Mesenchymal stem cell (in vitro differentiated cells and primary cell): Measurements from ENCODE around the gene GPX3.

Source experiments
- DNase-seq: peaks from one replicate; pipeline ENCODE4 v3.0.0-alpha.2; 2013
- H2AFZ ChIP-seq: one replicate; pipeline ENCODE4 v1.6.1; 2013; ENCODE audit warnings: low read depth, mild to moderate bottlenecking, control low read depth, inconsistent platforms, low read length, moderate library complexity
- H2AK5ac ChIP-seq: 2 replicates; pipeline ENCODE4 v1.6.1; 2013; ENCODE audit warnings: low read length, moderate library complexity, mild to moderate bottlenecking, inconsistent platforms; ENCODE audit not compliant: severe bottlenecking
- H2BK120ac ChIP-seq: one replicate; pipeline ENCODE4 v1.6.1; 2013; ENCODE audit warnings: low read depth, mild to moderate bottlenecking, inconsistent platforms, low read length, moderate library complexity
- H2BK12ac ChIP-seq, 2 experiments: one replicate each; pipeline ENCODE4 v1.6.1; 2013; ENCODE audit warnings: inconsistent platforms in 2 of 2, low read length in 2 of 2, mild to moderate bottlenecking in 2 of 2, moderate library complexity in 2 of 2, control low read depth in 1 of 2
- H2BK15ac ChIP-seq: one replicate; pipeline ENCODE4 v1.6.1; 2013; ENCODE audit warnings: mild to moderate bottlenecking, low read depth, inconsistent platforms; ENCODE audit not compliant: poor library complexity, severe bottlenecking
- H2BK5ac ChIP-seq: 2 replicates; pipeline ENCODE4 v1.6.1; 2013; ENCODE audit warnings: low read depth, mild to moderate bottlenecking, low read length, control low read depth, inconsistent platforms; ENCODE audit not compliant: poor library complexity, severe bottlenecking
- H3K14ac ChIP-seq, 2 experiments: one replicate each; pipeline ENCODE4 v1.6.1; 2013; ENCODE audit warnings: inconsistent platforms in 2 of 2, low read length in 2 of 2, control low read depth in 1 of 2, mild to moderate bottlenecking in 1 of 2, moderate library complexity in 1 of 2
- H3K18ac ChIP-seq, 2 experiments: one replicate each; pipeline ENCODE4 v1.6.1; 2013; ENCODE audit warnings: inconsistent platforms in 2 of 2, low read length in 2 of 2, control low read depth in 1 of 2, low read depth in 1 of 2, mild to moderate bottlenecking in 1 of 2
- H3K23ac ChIP-seq, 2 experiments: one replicate each; pipeline ENCODE4 v1.6.1; 2013; ENCODE audit warnings: inconsistent platforms in 2 of 2, low read length in 2 of 2, mild to moderate bottlenecking in 2 of 2, moderate library complexity in 2 of 2, control low read depth in 1 of 2
- H3K27ac ChIP-seq: 2 replicates; pipeline ENCODE4 v1.5.1; 2013; ENCODE audit warnings: mild to moderate bottlenecking, moderate library complexity, low read length, control low read depth, inconsistent platforms; ENCODE audit not compliant: poor library complexity, severe bottlenecking
- H3K27me3 ChIP-seq, 2 experiments: 2 replicates each; pipeline versions ENCODE4 v1.6.1 to v1.7.0; 2013; ENCODE audit warnings: low read length in 2 of 2, mild to moderate bottlenecking in 2 of 2, moderate library complexity in 2 of 2, control low read depth in 1 of 2, inconsistent platforms in 1 of 2; ENCODE audit not compliant: control insufficient read depth in 1 of 2, insufficient read depth in 1 of 2
- H3K36me3 ChIP-seq, 2 experiments: 2 replicates each; pipeline versions ENCODE4 v1.6.1 to v1.7.0; 2013; ENCODE audit warnings: low read length in 2 of 2, control low read depth in 1 of 2, inconsistent platforms in 1 of 2, low read depth in 1 of 2, mild to moderate bottlenecking in 1 of 2; ENCODE audit not compliant: insufficient read depth in 2 of 2, control insufficient read depth in 1 of 2
- H3K4ac ChIP-seq, 2 experiments: one replicate each; pipeline ENCODE4 v1.6.1; 2013; ENCODE audit warnings: inconsistent platforms in 2 of 2, low read length in 2 of 2, mild to moderate bottlenecking in 2 of 2, moderate library complexity in 2 of 2, control low read depth in 1 of 2, low read depth in 1 of 2
- H3K4me1 ChIP-seq: 2 replicates; pipeline ENCODE4 v1.6.1; 2013; ENCODE audit warnings: low read depth, low read length, control low read depth; ENCODE audit not compliant: control insufficient read depth, insufficient read depth
- H3K4me2 ChIP-seq: 2 replicates; pipeline ENCODE4 v1.6.1; 2013; ENCODE audit warnings: low read length, mild to moderate bottlenecking, inconsistent platforms; ENCODE audit not compliant: poor library complexity, severe bottlenecking
- H3K4me3 ChIP-seq, 2 experiments: 2 replicates each; pipeline versions ENCODE4 v1.5.1 to v1.7.0; 2013; ENCODE audit warnings: low read length in 2 of 2, mild to moderate bottlenecking in 2 of 2, control low read depth in 1 of 2, low read depth in 1 of 2; ENCODE audit not compliant: insufficient read depth in 1 of 2
- H3K79me1 ChIP-seq: replicated peaks from 2 replicates; pipeline ENCODE4 v1.6.1; 2013; ENCODE audit warnings: mild to moderate bottlenecking, control low read depth, low read length, inconsistent platforms; ENCODE audit not compliant: poor library complexity, severe bottlenecking
- H3K9ac ChIP-seq: 2 replicates; pipeline ENCODE4 v1.7.0; 2013; ENCODE audit warnings: mild to moderate bottlenecking, low read length, moderate library complexity
- H3K9me3 ChIP-seq: 2 replicates; pipeline ENCODE4 v1.7.0; 2013; ENCODE audit warnings: mild to moderate bottlenecking, low read length; ENCODE audit not compliant: control insufficient read depth
- H4K8ac ChIP-seq: one replicate; pipeline ENCODE4 v1.6.1; 2013; ENCODE audit warnings: inconsistent platforms, mild to moderate bottlenecking, low read length, moderate library complexity
- H4K91ac ChIP-seq: one replicate; pipeline ENCODE4 v1.6.1; 2013; ENCODE audit warnings: mild to moderate bottlenecking, low read length, inconsistent platforms
- WGBS: methylation state at CpG from one replicate; pipeline ENCODE4 v1.1.7; 2013; ENCODE audit warnings: mixed read lengths; 5-methylcytosine and 5-hydroxymethylcytosine counted together

The GPX3 gene

DNA sequence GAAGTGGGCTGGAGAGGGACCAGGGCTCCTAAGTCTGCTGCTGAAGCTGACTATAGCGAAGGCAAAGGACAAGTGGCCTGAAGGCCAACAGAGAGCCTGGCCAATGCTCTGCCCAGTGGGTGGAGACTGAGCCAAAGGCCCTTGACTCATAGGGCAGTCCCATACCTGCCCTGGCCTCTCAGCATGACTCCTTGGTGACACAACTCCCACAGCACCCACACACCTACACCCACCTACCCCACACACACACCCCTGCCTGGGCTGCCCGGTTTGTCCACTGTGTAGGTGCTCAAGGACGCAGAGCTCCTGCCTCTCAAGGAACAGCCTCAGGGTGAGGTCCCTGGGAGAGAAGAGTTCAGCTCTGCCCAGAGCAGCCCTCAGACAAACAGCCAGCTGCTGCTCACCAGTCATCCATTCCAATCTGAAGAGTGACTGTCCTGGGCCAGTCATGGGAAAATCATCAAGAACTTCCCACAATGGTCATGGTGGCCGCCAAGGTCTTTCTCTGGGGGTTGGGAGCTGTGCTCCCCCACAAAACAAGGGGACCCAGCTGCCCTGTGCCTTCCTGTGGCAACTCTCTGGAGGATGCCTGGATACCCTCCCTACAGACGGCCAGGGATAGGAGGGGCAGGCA lies 55.4 kb downstream of the GPX3 start:
- Histone ChIP-seq H2AFZ (no peak overlapping the region), H2AK5ac (peak overlapping the region; percentile 54), H3K4me2 (no peak overlapping the region), H3K27ac (peak overlapping the region; percentile 25), H3K4me3 (no peak overlapping the region), H3K4me1 (peaks cover 39% of the 10 kb centered on the region), H3K79me1 (no peaks in the 10 kb centered on the region), H3K18ac (no peak overlapping the region), H2BK12ac (peak overlapping the region in 1 of 2 experiments; percentile 3), H2BK15ac (no peak overlapping the region), H2BK5ac (no peak overlapping the region), H4K8ac (no peak overlapping the region), H3K9ac (no peak overlapping the region), H3K27me3 (no peaks in the 10 kb centered on the region), H2BK120ac (no peak overlapping the region), H3K9me3 (no peaks in the 10 kb centered on the region), H4K91ac (no peak overlapping the region), H3K4ac (no peak overlapping the region), H3K23ac (no peak overlapping the region), H3K36me3 (peaks cover 16 to 21% of the 10 kb centered on the region in 2 experiments), H3K14ac (no peak overlapping the region)
- 86% methylated on average over 5 of the region's 5 CpGs for WGBS
- DNase-seq = peak; percentile 54

DNA sequence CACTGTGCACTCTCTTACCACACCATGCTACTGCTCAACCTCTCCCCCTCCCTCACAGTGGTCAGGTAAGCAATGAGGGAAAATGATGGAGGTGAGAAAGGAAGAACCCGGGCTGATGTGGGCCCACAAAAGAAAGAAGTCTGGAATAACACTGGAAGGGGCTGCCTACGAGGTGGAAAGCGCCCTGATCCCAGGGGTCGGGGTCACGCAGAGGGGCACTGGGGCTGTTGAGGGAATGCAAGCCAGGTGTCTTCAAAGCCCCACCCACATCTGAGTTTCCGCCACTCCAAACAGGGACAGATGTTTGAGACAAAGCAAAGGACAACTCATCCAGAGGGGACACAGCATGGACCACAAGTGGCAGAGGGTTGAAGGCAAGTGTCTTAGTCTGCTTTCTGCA lies 56.2 kb downstream of the GPX3 start:
- Histone ChIP-seq H2BK5ac (no peak overlapping the region), H4K8ac (no peak overlapping the region), H3K4me3 (no peak overlapping the region), H2AFZ (no peak overlapping the region), H3K18ac (no peak overlapping the region), H3K4me1 (peaks cover 37% of the 10 kb centered on the region), H2BK15ac (no peak overlapping the region), H3K9ac (no peak overlapping the region), H2BK120ac (no peak overlapping the region), H3K4ac (no peak overlapping the region), H3K23ac (no peak overlapping the region), H2BK12ac (no peak overlapping the region), H4K91ac (no peak overlapping the region), H3K27ac (no peak overlapping the region), H3K27me3 (no peaks in the 10 kb centered on the region), H3K14ac (no peak overlapping the region), H3K36me3 (peaks cover 13 to 16% of the 10 kb centered on the region in 2 experiments), H3K9me3 (no peaks in the 10 kb centered on the region), H2AK5ac (peak overlapping the region; percentile 77), H3K4me2 (no peak overlapping the region), H3K79me1 (no peaks in the 10 kb centered on the region)
- 96% methylated on average over 6 of the region's 6 CpGs for WGBS
- no peak for DNase-seq

DNA sequence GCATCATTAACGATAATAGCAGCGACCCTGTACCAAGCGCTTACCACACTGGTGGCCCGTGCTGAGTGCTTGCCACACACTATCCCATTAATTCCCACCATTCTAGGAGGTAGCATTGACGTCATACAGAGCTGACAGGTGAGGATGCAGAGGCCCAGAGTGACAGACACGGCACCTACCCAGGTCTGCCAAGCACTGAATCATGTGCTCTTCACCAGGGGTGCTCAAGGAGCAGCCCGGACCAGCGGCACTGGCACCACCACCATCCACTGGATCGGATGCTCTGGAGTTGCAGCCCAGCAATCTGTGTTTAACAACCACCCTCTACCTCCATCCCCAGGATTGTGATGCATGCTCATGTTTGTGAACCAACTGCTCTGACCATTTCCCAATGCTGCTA lies 57.0 kb downstream of the GPX3 start:
- Histone ChIP-seq H3K4me1 (peaks cover 31% of the 10 kb centered on the region), H4K91ac (no peak overlapping the region), H4K8ac (no peak overlapping the region), H3K27me3 (no peaks in the 10 kb centered on the region), H3K4ac (no peak overlapping the region), H3K36me3 (peaks cover 10 to 13% of the 10 kb centered on the region in 2 experiments), H2BK15ac (no peak overlapping the region), H2AFZ (no peak overlapping the region), H3K9ac (no peak overlapping the region), H3K18ac (no peak overlapping the region), H3K9me3 (no peaks in the 10 kb centered on the region), H3K79me1 (no peaks in the 10 kb centered on the region), H2AK5ac (no peak overlapping the region), H2BK120ac (no peak overlapping the region), H3K27ac (peak overlapping the region; percentile 82), H2BK12ac (no peak overlapping the region), H3K23ac (no peak overlapping the region), H2BK5ac (no peak overlapping the region), H3K14ac (no peak overlapping the region), H3K4me2 (no peak overlapping the region), H3K4me3 (no peak overlapping the region)
- 94% methylated on average over 9 of the region's 9 CpGs for WGBS
- DNase-seq = no peak

DNA sequence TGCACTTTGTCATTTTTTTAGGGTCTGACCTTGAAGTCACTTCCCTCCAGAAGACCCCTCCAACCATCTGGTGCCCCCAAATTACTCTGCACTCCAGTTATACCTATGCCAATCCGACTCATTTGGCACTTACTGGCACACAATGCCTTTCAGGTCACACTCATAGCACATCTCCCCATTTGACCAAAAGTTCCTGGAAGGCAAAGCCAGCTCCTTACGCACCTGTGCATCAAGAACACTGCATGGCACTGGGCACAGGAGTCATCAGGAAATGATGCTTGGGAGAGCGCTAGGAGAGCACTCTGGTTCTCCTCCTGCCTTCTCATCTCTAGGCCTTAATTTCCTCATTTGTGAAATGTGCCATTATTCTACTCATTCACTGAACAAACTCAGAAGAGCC lies 57.6 kb downstream of the GPX3 start:
- H3K4me3 ChIP-seq = no peak overlapping the region
- peak overlapping the region; percentile 9 for H2BK5ac ChIP-seq
- no peak overlapping the region for H3K14ac ChIP-seq
- no peaks in the 10 kb centered on the region for H3K9me3 ChIP-seq
- H3K27ac ChIP-seq = peak overlapping the region; percentile 82
- no peak overlapping the region for H2BK120ac ChIP-seq
- no peak overlapping the region for H2BK12ac ChIP-seq
- H3K79me1 ChIP-seq = no peaks in the 10 kb centered on the region
- no peak for DNase-seq
- no peak overlapping the region for H3K18ac ChIP-seq
- H3K4me1 ChIP-seq = peaks cover 31% of the 10 kb centered on the region
- no peaks in the 10 kb centered on the region for H3K27me3 ChIP-seq
- 99% methylated on average over 3 of the region's 3 CpGs for whole genome bisulfite sequencing
- H3K4ac ChIP-seq = no peak overlapping the region
- H3K36me3 ChIP-seq = peaks cover 10 to 13% of the 10 kb centered on the region in 2 experiments
- H3K4me2 ChIP-seq = no peak overlapping the region
- no peak overlapping the region for H4K8ac ChIP-seq
- H2BK15ac ChIP-seq = no peak overlapping the region
- no peak overlapping the region for H3K23ac ChIP-seq
- no peak overlapping the region for H3K9ac ChIP-seq
- H2AFZ ChIP-seq = no peak overlapping the region
- H2AK5ac ChIP-seq = peak overlapping the region; percentile 25
- H4K91ac ChIP-seq = no peak overlapping the region
